Fibroblast of lung (primary cell): Measurements from ENCODE around the gene CCL25. TPM values are rescaled to one million over a fixed set of nuclear protein-coding genes. Genes with fewer than 3 reads are reported as not detected.

Experiments
- DNase-seq, 2 donors: peaks; one replicate each; pipeline versions ENCODE4 v3.0.0 to v3.0.0-alpha.2; 2010; ENCODE audit warnings: low read depth in 2 of 2
- H2AFZ ChIP-seq: 2 replicates; pipeline ENCODE4 v1.5.1; 2012; ENCODE audit warnings: low read length, control low read depth, inconsistent platforms
- H3K27ac ChIP-seq: 2 replicates; pipeline ENCODE4 v1.5.1; 2011; ENCODE audit warnings: low read length, control low read depth; ENCODE audit not compliant: insufficient read depth
- H3K27me3 ChIP-seq: 2 replicates; pipeline ENCODE4 v1.5.1; 2011; ENCODE audit warnings: mild to moderate bottlenecking, low read length; ENCODE audit not compliant: control insufficient read depth, insufficient read depth
- H3K36me3 ChIP-seq: 2 replicates; pipeline ENCODE4 v1.5.1; 2011; ENCODE audit warnings: low read length; ENCODE audit not compliant: control insufficient read depth, insufficient read depth
- H3K4me1 ChIP-seq: 2 replicates; pipeline ENCODE4 v1.5.1; 2011; ENCODE audit warnings: low read length; ENCODE audit not compliant: control insufficient read depth, insufficient read depth; ENCODE audit errors: extremely low read depth
- H3K4me2 ChIP-seq: 2 replicates; pipeline ENCODE4 v1.5.1; 2011; ENCODE audit warnings: low read length, control low read depth; ENCODE audit not compliant: insufficient read depth; ENCODE audit errors: extremely low read depth
- H3K4me3 ChIP-seq, 4 experiments: fragments of 200-600 bp in 1 of 4; sonication (generic) in 1 of 4; replicated peaks in 1 of 4; 2 replicates each; pipeline ENCODE4 v1.5.1; 2011 to 2016; ENCODE audit warnings: low read length in 4 of 4, low read depth in 3 of 4, mild to moderate bottlenecking in 3 of 4, control low read depth in 2 of 4, inconsistent platforms in 1 of 4, mixed read lengths in 1 of 4; ENCODE audit not compliant: insufficient read depth in 1 of 4; ENCODE audit errors: control extremely low read depth in 1 of 4
- H3K79me2 ChIP-seq: 2 replicates; pipeline ENCODE4 v1.5.1; 2012; ENCODE audit warnings: mild to moderate bottlenecking, low read length, inconsistent platforms; ENCODE audit not compliant: control insufficient read depth, insufficient read depth
- H3K9ac ChIP-seq: 2 replicates; pipeline ENCODE4 v1.5.1; 2011; ENCODE audit warnings: mild to moderate bottlenecking, low read length, control low read depth; ENCODE audit not compliant: insufficient read depth
- H3K9me3 ChIP-seq: 2 replicates; pipeline ENCODE4 v1.5.1; 2012; ENCODE audit warnings: low read depth, low read length; ENCODE audit not compliant: control insufficient read depth, insufficient read depth
- H4K20me1 ChIP-seq: 2 replicates; pipeline ENCODE4 v1.5.1; 2011; ENCODE audit warnings: low read length; ENCODE audit not compliant: control insufficient read depth, insufficient read depth; ENCODE audit errors: extremely low read depth
- EZH2 ChIP-seq: IDR thresholded peaks from 2 replicates; pipeline ENCODE4 v1.5.1; 2012; ENCODE audit warnings: low read length, control low read depth, mild to moderate bottlenecking; ENCODE audit errors: missing control alignments
- polyA plus RNA-seq, 2 donors: library from polyadenylated mRNA; depleted of rRNA in 1 of 2; stranded (reverse) in 1 of 2; unstranded in 1 of 2; fragments of >200 nt; gene quantifications; 2 replicates each; pipeline ENCODE4 v1.2.1, GENCODE V29; 2011 to 2012; ENCODE audit warnings: missing spikeins in 1 of 2
- total RNA-seq: library from RNA; depleted of rRNA; stranded (reverse); fragments of >200 nt; gene quantifications from 2 replicates; pipeline ENCODE4 v1.2.1, GENCODE V29; 2014
- TF ChIP-seq, protein P1 (sequence below), 2 donors: IDR thresholded peaks in 1 of 2; conservative IDR thresholded peaks in 1 of 2; 1 replicate in 1 of 2; 2 replicates in 1 of 2; pipeline ENCODE4 v1.5.1; 2011 to 2012; ENCODE audit warnings: low read length in 2 of 2, control low read depth in 1 of 2, inconsistent platforms in 1 of 2, low read depth in 1 of 2, mild to moderate bottlenecking in 1 of 2

The CCL25 gene
- total and polyA plus RNA-seq, 2 donors (not counting 1 experiment from before 2014, with no cell fraction given), result not detected

DNA sequence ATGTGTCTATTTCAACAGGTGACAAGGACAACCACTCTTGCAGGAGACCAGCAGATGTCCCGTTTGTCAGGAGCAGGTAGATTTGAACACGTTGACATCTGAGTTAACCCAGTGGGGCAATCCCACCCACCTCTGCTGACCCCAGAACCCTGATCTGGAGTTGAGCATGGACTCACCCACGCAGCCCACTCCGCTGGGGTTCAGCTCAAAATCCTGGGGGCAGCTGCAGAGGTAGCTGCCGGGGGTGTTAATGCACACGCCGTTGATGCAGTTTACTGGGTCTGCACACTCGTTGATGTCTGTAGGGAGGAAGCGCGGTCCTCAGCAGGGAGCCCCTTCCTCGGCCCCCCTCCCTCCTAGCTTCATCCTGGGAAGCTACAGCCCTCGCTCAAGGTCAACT lies 56.9 kb downstream of the CCL25 start:
- no peaks in the 10 kb centered on the region for H3K27me3 ChIP-seq
- no peak overlapping the region for H3K27ac ChIP-seq
- no peaks in the 10 kb centered on the region for H3K4me1 ChIP-seq
- H4K20me1 ChIP-seq, result no peaks in the 10 kb centered on the region
- no peak for DNase-seq
- no peak overlapping the region for H3K9ac ChIP-seq
- no peak overlapping the region for H3K4me2 ChIP-seq
- no peak overlapping the region for H3K4me3 ChIP-seq
- H3K79me2 ChIP-seq, result no peaks in the 10 kb centered on the region
- no peaks in the 10 kb centered on the region for H3K36me3 ChIP-seq
- H3K9me3 ChIP-seq, result no peaks in the 10 kb centered on the region
- no peak overlapping the region for H2AFZ ChIP-seq
- no peak for TF ChIP-seq EZH2
- TF ChIP-seq, protein P1, sequence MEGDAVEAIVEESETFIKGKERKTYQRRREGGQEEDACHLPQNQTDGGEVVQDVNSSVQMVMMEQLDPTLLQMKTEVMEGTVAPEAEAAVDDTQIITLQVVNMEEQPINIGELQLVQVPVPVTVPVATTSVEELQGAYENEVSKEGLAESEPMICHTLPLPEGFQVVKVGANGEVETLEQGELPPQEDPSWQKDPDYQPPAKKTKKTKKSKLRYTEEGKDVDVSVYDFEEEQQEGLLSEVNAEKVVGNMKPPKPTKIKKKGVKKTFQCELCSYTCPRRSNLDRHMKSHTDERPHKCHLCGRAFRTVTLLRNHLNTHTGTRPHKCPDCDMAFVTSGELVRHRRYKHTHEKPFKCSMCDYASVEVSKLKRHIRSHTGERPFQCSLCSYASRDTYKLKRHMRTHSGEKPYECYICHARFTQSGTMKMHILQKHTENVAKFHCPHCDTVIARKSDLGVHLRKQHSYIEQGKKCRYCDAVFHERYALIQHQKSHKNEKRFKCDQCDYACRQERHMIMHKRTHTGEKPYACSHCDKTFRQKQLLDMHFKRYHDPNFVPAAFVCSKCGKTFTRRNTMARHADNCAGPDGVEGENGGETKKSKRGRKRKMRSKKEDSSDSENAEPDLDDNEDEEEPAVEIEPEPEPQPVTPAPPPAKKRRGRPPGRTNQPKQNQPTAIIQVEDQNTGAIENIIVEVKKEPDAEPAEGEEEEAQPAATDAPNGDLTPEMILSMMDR (conservative IDR thresholded peaks at IDR 0.05 in 1 of 2, IDR thresholded peaks at IDR 0.05 in 1 of 2; ENCODE audit: low read depth in 1 of 2, low read length in 2 of 2), result no peak

DNA sequence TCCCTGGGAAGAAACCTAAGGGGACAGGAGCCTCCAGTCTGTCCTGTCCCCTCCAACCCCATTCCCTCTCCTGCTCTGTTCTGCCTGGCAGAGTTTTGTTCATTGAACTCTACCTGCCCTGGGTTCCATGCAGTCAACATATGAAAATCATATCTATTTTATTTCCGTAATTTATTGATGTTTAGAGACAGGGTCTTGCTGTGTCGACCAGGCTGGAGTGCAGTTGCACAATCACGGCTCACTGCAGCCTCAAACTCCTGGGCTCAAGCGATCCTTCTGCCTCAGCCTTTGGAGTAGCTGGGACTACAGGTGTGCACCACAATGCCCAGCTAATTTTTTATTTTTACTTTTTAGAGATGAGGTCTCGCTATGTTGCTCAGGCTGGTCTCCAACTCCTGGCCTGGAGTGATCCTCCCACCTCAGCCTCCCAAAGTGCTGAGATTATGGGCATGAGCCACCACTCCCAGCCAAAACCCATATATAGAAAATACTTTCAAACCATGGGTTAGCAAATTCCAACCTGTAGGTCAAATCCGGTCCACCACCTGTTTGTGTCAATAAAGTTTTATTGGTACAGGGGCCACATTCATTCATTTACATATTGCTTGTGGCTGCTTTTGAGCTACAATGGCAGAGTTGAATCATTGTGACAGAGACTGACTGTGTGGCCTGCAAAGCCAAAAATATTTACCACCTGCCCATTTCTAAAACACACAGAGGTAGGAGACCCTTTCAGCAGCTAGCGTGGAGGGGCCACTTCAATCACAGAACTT lies 57.5 kb downstream of the CCL25 start:
- TF ChIP-seq, protein P1 (conservative IDR thresholded peaks at IDR 0.05 in 1 of 2, IDR thresholded peaks at IDR 0.05 in 1 of 2; ENCODE audit: low read depth in 1 of 2, low read length in 2 of 2), result no peak
- TF ChIP-seq EZH2, result no peak
- H3K36me3 ChIP-seq, result no peaks in the 10 kb centered on the region
- no peaks in the 10 kb centered on the region for H3K9me3 ChIP-seq
- no peaks in the 10 kb centered on the region for H4K20me1 ChIP-seq
- H3K4me1 ChIP-seq, result no peaks in the 10 kb centered on the region
- H3K4me3 ChIP-seq, result no peak overlapping the region
- no peak for DNase-seq
- no peak overlapping the region for H3K4me2 ChIP-seq
- no peaks in the 10 kb centered on the region for H3K79me2 ChIP-seq
- no peaks in the 10 kb centered on the region for H3K27me3 ChIP-seq
- no peak overlapping the region for H3K27ac ChIP-seq
- no peak overlapping the region for H3K9ac ChIP-seq
- no peak overlapping the region for H2AFZ ChIP-seq

DNA sequence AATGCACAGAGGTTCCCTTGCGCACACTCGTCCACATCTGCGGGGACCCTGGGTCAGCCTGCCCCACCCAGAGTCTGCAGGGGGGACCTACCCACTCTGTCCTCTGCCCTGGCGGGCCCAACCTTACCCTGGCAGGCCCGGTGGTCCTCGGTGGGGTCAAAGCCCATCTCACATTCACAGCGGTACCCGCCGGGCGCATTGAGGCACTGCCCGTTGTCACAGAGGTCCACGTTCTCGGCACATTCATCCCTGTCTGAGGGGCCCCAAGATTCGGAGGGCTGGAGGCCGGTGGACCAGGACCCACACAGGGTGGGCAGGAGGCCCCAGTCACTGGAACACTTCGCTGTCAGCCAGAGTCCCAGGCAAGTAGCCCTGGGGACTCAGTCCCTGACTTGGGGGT lies 58.4 kb downstream of the CCL25 start:
- no peak for DNase-seq
- H3K4me1 ChIP-seq, result no peaks in the 10 kb centered on the region
- H3K79me2 ChIP-seq, result no peaks in the 10 kb centered on the region
- no peaks in the 10 kb centered on the region for H3K36me3 ChIP-seq
- H3K27me3 ChIP-seq, result no peaks in the 10 kb centered on the region
- H2AFZ ChIP-seq, result no peak overlapping the region
- TF ChIP-seq, protein P1 (conservative IDR thresholded peaks at IDR 0.05 in 1 of 2, IDR thresholded peaks at IDR 0.05 in 1 of 2; ENCODE audit: low read depth in 1 of 2, low read length in 2 of 2), result no peak
- no peak for TF ChIP-seq EZH2
- no peak overlapping the region for H3K4me2 ChIP-seq
- H4K20me1 ChIP-seq, result no peaks in the 10 kb centered on the region
- H3K9ac ChIP-seq, result no peak overlapping the region
- no peak overlapping the region for H3K27ac ChIP-seq
- H3K4me3 ChIP-seq, result no peak overlapping the region
- no peaks in the 10 kb centered on the region for H3K9me3 ChIP-seq
